HG03064 (cell line): ENCODE data around the gene MSX2.

ENCODE experiments used
- ATAC-seq: cut with Tn5 transposase; IDR thresholded peaks from one replicate; pipeline ENCODE4 v1.9.1; 2021; ENCODE audit warnings: low read depth; ENCODE audit not compliant: unreplicated experiment

Gene MSX2

GRCh38 chr5:174724484-174725260 lies at the start of gene MSX2:
TSS of gene MSX2 (plus strand) at chr5:174724582. CDS start at chr5:174724660, 78 bp downstream.
- no peak for ATAC-seq

GRCh38 chr5:174675110-174675509 lies 49.3 kb upstream of the MSX2 start:
- no peak for ATAC-seq

DNA sequence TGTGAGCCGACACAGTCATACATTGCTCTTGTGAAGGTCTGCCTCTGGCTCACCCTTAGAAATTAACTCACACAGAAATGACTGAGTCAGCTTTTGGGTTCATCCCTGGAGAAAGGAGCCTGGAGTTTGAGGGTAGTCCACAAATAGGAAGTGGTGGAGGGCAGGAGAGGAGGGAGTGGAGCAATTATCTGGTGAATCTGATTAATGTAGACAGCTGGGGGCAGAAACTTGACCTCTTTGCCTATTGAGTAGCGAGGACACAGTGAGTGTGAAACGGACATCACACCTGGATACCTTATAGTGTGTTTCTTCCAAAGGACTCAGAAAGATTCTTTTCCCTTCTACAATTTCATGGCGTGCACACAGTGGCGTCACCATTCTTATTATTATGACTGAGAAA lies 48.5 kb upstream of the MSX2 start:
- ATAC-seq, result no peak

DNA sequence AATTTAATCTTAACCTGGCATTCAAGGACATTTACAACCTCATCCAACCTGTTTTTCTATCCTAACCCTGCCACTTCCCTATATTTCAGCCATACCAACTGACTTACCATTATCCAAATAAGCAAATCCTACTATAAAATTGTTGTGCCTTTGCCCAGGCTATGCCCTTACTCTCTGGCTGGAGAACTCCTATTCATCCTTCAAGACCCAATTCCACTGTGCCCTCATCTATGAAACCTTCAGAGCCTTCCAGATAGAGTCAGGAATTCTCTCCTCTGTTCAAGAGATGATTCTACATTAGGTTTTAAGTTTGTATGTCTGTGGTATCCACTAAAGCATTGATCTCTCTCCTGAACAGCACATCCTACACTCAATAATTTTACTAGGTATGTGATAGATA lies 46.3 kb upstream of the MSX2 start:
- ATAC-seq, result no peak

- no peak for ATAC-seq
Measured at GRCh38 chr5:174680901-174681565, 43.3 kb upstream of the MSX2 start.

DNA sequence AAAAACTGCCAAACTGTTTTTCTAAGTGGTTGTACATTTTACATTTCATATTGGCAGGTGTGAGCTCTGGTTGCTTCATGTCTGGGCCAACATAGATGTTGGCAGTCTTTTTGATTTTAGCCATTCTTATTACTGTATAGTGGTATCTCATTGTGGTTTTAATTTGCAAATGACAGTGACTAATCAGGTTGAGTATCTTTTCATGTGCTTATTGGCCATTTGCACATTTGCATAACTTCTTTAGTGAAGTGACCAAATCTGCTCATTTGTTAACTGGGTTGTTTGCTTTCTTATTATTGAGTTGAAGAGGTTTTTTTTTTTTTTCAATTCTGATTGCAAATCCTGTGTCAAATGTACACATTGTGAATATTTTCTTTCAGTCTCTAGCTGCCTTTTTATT lies 36.9 kb upstream of the MSX2 start:
- ATAC-seq, result no peak

DNA sequence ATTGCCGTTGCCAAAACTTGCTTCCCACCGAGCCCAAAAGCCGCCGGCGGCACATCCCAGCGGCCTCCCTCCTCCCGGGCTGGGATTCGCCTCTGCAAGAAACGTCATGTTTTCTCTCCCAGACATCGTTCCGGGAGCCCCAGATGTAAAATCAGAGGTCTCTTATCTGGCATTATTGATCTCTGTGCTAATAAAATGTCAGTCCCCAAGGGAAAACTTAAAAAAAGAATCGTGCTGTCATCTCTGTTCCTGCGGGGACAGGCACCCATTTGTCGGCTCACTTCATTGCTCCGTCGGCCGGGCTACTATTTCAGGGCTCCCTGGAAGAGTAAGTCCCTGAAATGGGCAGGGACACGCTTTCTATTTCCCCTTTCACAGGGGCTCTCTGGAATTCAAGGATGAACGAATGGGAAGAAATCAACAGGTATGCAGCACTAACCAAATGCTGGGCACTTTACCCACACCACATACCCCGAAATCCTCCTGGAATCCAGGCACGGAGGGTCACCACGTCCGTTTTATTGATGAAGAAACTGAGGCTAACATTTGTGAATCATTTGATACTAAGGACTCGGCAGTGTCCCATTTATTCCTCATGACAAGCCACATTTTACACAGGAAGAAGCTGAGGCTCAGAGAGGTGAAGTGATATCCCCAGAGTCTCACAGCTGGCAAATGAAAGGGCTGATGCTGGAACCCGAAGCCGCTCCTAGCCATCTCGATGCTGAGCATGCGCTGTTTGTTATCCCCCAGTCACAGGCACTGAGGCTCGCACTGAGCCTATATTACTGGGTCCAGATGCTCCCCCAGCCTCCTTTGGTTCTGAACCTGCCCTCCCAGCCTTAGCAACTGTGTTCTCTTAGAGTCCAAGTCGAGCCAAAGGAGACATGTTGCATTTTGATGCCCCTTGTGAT lies 35.7 kb upstream of the MSX2 start:
- ATAC-seq, result no peak

DNA sequence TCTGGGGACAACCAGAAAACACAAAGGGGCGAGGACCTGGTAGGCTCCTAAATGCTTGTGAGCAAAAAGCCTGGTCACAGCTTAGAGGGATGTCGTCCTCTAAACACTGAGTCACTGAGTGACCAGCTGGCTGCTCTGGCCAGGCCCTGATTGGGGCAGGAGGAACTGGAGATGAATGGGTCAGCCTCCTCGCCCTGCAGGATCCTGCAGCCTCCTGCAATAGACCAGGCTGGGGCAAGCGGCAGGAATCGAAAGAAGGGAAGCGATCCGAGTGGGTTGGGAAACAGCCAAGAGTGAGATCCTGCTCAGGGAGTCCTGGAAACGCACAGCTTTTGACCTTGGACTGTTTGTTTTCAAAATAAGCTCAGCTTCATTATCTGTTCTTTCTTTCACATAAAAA lies 34.1 kb upstream of the MSX2 start:
- ATAC-seq, result no peak

- ATAC-seq, result no peak
Measured at GRCh38 chr5:174692381-174692780, 32.0 kb upstream of the MSX2 start.

- ATAC-seq, result no peak
Measured at GRCh38 chr5:174692982-174693422, 31.4 kb upstream of the MSX2 start.

- no peak for ATAC-seq
Measured at GRCh38 chr5:174693697-174694385, 30.5 kb upstream of the MSX2 start.

DNA sequence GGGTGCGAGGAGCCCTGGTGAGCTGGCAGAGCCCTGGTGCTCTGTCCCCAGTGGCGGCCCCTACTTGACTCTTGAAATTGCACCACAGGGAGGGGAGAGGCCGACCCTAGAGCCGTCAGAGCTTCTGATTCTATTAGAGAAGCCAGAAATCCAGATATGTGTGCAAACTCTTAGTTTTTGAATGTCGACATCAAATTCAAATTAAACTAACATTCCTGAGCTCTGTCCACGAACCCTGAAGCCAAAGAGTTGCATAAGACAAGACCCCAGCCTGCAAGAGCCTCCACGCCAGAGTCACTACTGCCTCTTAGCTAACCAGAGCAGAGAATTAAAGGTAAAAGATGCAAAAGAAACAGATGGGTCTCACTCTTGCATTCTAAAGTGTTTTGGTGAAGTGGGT lies 29.8 kb upstream of the MSX2 start:
- ATAC-seq, result no peak

- ATAC-seq, result no peak
Measured at GRCh38 chr5:174698156-174698555, 26.2 kb upstream of the MSX2 start.

- ATAC-seq, result no peak
Measured at GRCh38 chr5:174699131-174699530, 25.3 kb upstream of the MSX2 start.

GRCh38 chr5:174706997-174707572 lies 17.3 kb upstream of the MSX2 start:
- ATAC-seq, result no peak

GRCh38 chr5:174707671-174708070 lies 16.7 kb upstream of the MSX2 start:
- ATAC-seq, result no peak

GRCh38 chr5:174708476-174709207 lies 15.7 kb upstream of the MSX2 start:
- ATAC-seq, result no peak

DNA sequence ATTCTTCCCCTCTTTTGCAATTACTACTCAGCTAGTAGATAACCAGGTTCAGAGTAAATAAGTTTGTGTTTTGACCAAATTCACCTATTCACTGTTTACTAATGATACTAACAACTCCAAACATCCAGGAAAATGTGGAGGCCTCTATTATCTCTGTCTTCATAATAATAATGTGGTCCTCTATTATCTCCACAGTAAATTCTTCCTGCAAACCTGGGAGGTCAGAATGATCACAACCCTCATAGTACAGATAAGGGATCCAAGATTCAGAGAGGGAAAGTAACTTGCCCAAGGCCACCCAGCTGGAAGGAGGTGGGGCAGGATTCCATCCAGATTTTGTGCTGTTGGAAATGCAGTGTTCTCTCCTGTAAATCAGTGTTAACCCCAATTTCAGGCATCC lies 9.6 kb upstream of the MSX2 start:
- no peak for ATAC-seq

GRCh38 chr5:174715804-174716203 lies 8.6 kb upstream of the MSX2 start:
- ATAC-seq, result no peak
